Stimulated activated CD8-positive, alpha-beta memory T cell treated with anti-CD3 and anti-CD28 coated beads, Interleukin-12 subunit alpha, Interleukin-12 subunit beta, amount 100 ng/mL, for 24 hours (primary cell): Measurements from ENCODE around the gene SOWAHB.

Experiments used
- DNase-seq: peaks from one replicate; pipeline ENCODE4 v3.0.0-alpha.2; 2020; ENCODE audit errors: extremely low read depth

Gene SOWAHB

GRCh38 chr4:76897536-76898384, at the start of gene SOWAHB:
SOWAHB (minus strand) TSS chr4:76898144; CDS start chr4:76897849, 295 bp downstream.
- no peak for DNase-seq

- no peak for DNase-seq
Observed at GRCh38 chr4:76947369-76947768, 49.4 kb upstream of the SOWAHB start.

GRCh38 chr4:76943790-76944189, 45.8 kb upstream of the SOWAHB start:
- no peak for DNase-seq

GRCh38 chr4:76943129-76943620, 45.2 kb upstream of the SOWAHB start:
- DNase-seq: no peak

GRCh38 chr4:76939184-76939583, 41.2 kb upstream of the SOWAHB start:
- DNase-seq: no peak

- no peak for DNase-seq
Observed at GRCh38 chr4:76931576-76932276, 33.8 kb upstream of the SOWAHB start.

GRCh38 chr4:76931087-76931486, 33.1 kb upstream of the SOWAHB start:
- DNase-seq: no peak

GRCh38 chr4:76930685-76931084, 32.7 kb upstream of the SOWAHB start:
- no peak for DNase-seq

- no peak for DNase-seq
Observed at GRCh38 chr4:76926841-76927240, 28.9 kb upstream of the SOWAHB start.

- no peak for DNase-seq
Observed at GRCh38 chr4:76923619-76924357, 25.8 kb upstream of the SOWAHB start.

- DNase-seq: no peak
Observed at GRCh38 chr4:76920715-76921114, 22.8 kb upstream of the SOWAHB start.

GRCh38 chr4:76909711-76910110, 11.8 kb upstream of the SOWAHB start:
- no peak for DNase-seq

- DNase-seq: no peak
Observed at GRCh38 chr4:76905521-76905920, 7.6 kb upstream of the SOWAHB start.

- DNase-seq: no peak
Observed at GRCh38 chr4:76904646-76905190, 6.8 kb upstream of the SOWAHB start.

GRCh38 chr4:76902233-76902890, 4.4 kb upstream of the SOWAHB start:
- DNase-seq: no peak

- no peak for DNase-seq
Observed at GRCh38 chr4:76898949-76899645, 1.2 kb upstream of the SOWAHB start.

- no peak for DNase-seq
Observed at GRCh38 chr4:76898385-76898692, 395 bp upstream of the SOWAHB start.

- no peak for DNase-seq
Observed at GRCh38 chr4:76896614-76897535, 1.1 kb downstream of the SOWAHB start.

- no peak for DNase-seq
Observed at GRCh38 chr4:76896048-76896447, 1.9 kb downstream of the SOWAHB start.

GRCh38 chr4:76895619-76896018, 2.3 kb downstream of the SOWAHB start:
- no peak for DNase-seq
